CD4-positive, alpha-beta T cell treated with Interferon alpha-2 for 1 hour (primary cell): ENCODE data around the gene BPI.
"Not testable (repeated sequence)": the region's sequence is repeated elsewhere in the genome, so short reads cannot be mapped to it uniquely, and the experiment has no call there.

Experiments
- DNase-seq, 2 donors: peaks; one replicate each; pipeline ENCODE4 v3.0.0-alpha.2; 2020 to 2022

BPI gene

DNA sequence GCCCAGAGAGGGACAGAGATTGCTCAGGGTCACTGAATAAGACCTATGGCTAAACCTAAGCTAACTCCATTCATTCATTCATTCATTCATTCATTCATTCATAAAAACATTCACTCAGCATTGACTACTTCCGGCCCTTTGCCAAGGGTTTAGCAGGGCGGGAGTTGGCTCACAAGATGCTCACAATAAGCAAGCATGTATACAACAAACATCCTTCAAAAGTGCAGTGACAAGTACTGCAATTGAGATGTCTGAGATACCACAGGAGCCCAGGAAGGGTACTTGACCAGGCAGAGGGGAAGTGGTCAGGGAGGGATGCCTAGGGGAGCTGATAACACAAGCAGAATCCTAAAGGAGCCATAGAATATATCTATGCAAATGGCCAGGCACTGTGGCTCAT is 25.2 kb upstream of the BPI start:
- no peak for DNase-seq

- DNase-seq: not testable (repeated sequence)
These were observed 22.6 kb upstream of the BPI start for GRCh38 chr20:38281176-38281915.

DNA sequence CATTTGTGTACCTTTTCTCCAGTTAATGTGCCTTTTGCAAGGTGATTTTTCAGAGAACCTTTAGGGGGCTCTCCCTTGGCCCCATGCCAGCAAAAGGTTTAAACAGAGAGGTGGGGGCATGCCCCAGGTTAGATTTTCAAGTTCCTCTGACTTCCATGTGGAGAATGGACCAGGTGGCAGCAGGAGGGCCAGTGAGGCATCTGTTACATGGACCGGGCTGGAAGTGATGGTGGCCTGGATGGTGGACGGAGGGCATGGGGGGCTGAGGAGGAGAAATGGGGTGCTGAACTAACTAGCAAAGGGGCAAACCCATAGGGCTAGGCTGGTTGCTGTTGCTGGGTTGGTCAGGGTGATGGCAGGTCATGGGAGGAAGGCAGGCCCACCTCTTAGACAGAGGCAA is 20.7 kb upstream of the BPI start:
- DNase-seq: no peak

DNA sequence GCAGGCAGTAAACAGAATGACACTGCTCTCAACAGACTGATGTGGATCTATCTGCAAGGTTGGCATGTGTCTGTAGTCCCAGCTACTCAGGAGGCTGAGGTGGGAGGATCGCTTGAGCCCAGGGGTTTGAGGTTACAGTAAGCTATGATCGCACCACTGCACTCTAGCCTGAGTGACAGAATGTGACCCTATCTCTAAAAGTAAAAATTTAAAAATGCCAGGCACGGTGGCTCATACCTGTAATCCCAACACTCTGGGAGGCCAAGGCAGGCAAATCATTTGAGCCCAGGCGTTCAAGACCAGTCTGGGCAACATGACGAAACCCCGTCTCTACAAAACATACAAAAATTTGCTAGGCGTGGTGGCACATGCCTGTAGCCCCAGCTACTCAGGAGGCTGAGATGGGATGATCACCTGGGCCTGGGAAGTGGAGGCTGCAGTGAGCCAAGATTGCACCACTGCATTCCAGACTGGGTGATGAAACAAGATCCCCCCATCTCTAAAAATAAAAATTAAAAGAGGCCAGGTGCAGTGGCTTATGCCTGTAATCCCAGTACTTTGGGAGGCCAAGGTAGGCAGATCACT is 19.8 kb upstream of the BPI start:
- not testable (repeated sequence) for DNase-seq

DNA sequence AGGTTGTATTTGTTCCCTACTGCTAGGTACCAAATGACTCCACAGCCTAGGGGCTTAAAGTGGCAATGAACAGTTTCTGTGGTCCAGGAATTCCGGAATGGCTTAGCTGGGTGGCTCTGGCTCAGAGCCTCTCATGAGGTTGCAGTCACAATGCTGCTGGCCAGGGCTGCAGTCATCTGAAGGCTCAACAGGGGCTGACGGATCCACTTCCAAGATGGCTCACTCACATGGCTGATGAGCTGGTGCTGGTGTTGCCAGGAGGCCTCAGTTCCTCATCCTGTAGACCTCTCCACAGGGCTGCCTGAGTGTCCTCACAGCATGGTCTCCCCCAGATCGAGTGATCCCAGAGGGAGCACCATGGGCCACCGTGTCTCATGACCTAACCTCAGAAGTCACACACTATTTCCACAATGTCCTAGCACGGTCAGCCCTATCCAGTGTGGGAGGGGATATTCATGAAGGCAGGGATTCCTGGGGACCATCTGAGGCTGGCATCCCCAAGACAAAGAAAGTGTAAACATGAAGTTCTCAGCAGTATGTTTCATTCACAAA is 19.0 kb upstream of the BPI start:
- no peak for DNase-seq

- no peak for DNase-seq
These were observed 17.1 kb upstream of the BPI start for GRCh38 chr20:38286586-38287531.

DNA sequence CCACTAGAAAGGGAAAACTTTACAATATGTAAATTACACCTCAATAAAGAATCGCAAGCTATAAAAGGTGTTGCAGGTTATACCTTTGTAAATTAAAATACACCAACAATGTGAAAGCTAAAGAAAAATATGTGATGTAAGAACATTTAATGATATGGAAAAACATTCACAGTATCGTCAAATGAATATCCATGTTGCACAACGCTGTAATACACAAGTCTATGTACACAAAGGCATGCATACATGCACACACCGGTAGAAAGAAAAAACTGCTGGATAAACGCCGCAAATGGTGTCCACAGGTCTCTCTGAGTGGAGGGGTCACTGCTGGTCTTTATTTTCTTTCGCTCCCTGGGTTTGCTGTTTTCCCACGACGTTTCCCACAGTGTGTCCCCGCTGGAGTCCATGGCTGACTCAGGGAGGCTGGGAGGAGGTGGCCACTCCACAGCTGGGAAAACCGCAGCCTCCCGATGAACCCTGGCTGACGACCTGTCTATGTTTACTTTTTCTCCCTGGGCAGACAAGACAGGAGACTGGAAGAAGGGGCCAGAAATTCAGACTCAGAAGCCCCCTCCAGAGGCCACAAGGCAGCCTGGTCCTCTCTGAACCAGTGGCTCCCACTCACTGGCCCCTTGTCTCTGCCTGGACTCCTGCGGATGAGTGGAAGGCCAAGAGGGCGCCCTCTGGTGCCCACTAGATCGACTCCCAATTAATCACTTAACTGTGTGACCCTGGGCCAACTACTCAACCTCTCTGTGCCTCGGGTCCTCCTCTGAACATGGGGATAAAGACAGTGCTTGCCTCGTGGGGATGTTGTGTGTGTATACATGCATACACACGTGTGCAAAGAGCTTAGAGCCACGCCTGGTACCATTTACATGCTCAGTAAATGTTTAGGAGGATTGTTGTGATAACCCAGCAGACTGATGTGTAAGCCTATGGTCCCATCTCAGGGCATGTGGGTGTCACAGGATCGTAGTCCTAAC is 12.8 kb upstream of the BPI start:
- no peak for DNase-seq

GRCh38 chr20:38291966-38292365 is 12.0 kb upstream of the BPI start:
- DNase-seq: no peak

DNA sequence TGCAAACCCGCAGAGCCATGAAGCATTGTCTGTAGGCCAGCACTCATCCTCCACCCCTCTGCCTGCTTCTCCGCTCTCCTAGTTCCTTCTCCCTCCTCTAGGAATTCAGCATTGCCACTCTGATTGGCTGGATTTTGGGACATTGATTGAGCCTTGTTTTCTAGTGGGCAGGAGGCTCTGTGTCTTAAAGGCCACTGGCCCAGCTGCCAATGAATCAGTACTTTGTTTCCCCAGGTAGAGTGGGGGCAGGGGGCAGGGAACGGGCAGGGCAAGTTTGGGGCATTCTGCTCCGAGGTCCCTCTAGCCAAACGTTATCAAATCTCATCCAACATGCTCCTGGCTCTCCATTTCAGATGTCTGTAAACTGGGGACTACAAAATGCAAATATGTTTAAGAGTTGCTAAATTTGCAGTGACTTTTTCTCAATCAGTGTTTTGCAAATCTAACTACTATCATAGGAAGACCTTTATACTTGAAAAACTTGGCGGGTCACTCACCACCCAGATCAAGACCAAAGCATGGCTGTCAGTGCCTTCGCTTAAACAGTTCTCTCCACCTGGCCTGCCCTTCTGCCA is 10.4 kb upstream of the BPI start:
- DNase-seq: no peak

DNA sequence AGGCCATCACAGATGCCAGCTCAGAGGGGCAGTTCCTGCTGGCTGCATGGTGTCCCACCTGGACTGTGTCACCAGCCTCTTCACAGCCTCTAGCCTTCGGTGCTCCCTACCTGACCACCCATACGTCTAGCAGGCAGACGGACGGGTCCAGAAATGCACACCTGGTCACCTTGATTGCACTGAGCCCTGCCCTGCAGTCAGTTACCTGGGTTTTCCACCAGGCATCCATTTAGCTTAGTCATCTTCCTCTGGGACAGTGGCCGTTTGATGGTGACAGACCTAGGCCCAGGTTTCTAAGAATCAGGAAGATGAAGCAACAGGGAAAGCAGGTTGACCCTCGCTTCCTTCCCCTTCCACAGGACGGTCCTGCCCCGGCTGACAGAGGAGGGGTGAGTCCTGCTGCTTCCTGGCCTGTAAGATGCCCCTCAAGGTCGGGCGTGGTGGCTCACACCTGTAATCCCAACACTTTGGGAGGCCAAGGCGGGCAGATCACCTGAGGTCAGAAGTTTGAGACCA is 9.8 kb upstream of the BPI start:
- DNase-seq: no peak

GRCh38 chr20:38295811-38296210 is 8.1 kb upstream of the BPI start:
- DNase-seq: no peak

DNA sequence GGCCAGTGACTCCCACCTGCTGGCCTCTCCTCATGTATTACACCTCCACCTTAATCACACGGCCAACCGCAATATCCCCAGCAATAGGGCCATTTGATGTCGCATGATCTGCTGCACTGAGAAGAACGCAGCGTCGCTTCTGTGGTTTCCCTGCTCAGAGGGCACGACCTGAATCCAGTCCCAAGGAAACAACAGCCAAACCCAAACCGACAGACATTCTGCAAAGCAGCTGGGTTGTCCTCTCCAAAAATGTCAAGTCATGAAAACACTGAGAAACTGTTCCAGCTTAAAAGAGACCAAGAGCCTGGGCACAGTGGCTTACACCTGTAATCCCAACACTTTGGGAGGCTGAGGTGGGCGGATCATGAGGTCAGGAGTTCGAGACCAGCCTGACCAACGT is 7.5 kb upstream of the BPI start:
- no peak for DNase-seq

GRCh38 chr20:38297916-38298674 is 5.9 kb upstream of the BPI start:
- no peak for DNase-seq

GRCh38 chr20:38298768-38299288 is 5.1 kb upstream of the BPI start:
- DNase-seq: peak in 1 of 2 donors; percentile 43

GRCh38 chr20:38299963-38300362 is 4.0 kb upstream of the BPI start:
- no peak for DNase-seq

DNA sequence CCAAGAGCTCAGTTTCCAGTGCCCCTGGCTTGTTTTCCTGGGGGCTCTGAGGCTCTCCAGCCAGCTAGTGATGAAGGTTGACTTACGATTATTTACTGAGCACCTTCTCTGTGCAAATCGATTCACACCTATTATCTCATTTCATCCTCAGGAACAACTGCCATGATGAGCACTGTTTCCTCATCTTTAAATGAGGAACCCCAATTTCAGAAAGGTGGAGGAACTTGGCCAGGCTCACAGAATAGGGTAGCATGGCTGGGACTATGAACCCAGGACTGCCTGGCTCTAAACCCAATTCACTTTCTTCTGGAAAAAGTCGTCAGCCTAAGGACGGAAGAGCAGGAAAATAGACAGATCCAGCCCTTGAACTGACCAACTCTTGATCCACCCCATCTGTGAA is 3.5 kb upstream of the BPI start:
- DNase-seq: no peak

DNA sequence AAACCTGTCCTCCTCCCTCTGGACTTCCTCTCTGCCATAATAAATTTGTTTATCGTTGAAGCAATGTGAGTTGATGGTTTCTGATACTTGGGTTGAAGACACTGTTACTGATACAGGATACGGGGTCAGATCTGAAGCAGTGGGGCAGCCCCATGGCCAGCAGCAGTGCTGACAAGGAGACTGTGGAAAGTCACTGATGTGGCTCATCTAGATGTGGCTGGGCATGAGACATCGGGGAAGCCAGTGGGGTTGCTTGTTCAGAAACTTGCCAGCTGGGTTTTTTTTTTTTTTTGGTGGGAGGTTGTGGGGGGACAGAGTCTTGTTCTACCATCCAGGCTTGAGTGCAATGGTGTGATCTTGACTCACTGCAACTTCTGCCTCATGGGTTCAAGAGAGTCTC is 2.6 kb upstream of the BPI start:
- no peak for DNase-seq

GRCh38 chr20:38302786-38303185 is 1.2 kb upstream of the BPI start:
- DNase-seq: no peak

DNA sequence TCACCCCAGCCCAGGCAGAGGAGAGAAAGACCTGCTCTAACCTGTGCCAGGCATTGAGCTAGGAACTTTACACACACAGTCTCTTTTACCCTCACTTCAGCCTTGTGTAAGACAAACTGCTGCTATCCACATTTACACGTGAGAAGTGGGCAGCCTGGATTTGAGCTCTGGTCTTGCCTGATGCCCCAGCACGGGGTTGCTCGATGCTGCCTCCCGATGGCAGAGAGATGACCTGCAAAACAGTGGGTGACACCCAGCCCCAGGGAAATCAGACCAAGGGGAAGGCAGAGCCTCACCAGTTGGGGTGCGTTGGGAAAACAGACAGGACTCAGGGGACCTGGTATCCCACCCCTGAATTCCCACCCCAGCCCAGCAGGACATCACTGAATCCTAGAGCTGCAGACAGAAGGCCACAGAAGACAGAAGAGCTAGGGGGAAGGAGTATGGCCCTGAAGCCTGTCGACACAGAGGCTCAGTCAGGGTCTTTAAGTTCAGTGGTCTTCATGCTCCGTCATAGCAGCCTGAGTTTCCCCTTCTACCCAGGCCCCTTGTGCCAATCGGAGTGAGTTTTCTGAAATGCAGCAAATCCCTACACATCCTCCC is 990 bp downstream of the BPI start:
- peak in 1 of 2 donors; percentile 47 for DNase-seq

DNA sequence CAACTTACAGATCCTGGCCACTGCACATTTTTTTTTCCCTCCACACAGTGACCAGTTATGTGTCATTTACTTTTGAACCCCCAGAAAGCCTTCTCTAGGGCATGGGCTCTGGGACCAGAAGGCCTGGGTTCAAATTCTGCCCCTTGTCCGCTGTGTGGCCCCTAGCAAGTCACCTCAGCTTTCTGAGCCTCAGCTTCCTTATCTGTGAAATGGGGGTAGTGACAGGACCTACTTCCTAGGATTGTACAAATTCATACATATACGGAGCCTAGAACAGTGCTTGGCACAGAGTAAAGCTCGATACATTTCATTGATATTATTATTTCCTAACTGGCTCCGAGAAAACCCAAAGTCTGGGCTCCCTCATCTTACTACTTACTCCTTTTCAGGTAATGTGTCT is 1.6 kb downstream of the BPI start:
- DNase-seq: no peak
